CD4-positive, alpha-beta T cell (primary cell): ENCODE results near the gene ZBTB46. TPM values are rescaled to one million over a fixed set of nuclear protein-coding genes. Genes with fewer than 3 reads are reported as not detected.

Experiments
- ATAC-seq: fragments of 200-7000 bp; cut with Tn5 transposase; one replicate; pipeline ENCODE4 v1.10.0; 2022; ENCODE audit warnings: mild to moderate bottlenecking; ENCODE audit not compliant: poor library complexity
- CTCF ChIA-PET: fragments of 350-600 bp; sonication (Branson Sonifier 250); formaldehyde crosslinking; loops from one replicate; lab custom pipeline; 2021; ENCODE audit warnings: antibody characterized with exemption, inconsistent platforms; lab: Charles Lee
- POLR2A ChIA-PET: fragments of 350-600 bp; sonication (Branson Sonifier 250); formaldehyde crosslinking; loops from one replicate; lab custom pipeline; 2021; ENCODE audit warnings: antibody characterized with exemption, inconsistent platforms; lab: Charles Lee
- DNase-seq, 14 experiments: peaks; one replicate each; pipeline ENCODE4 v3.0.0-alpha.2; 2013 to 2020; ENCODE audit warnings: mixed read lengths in 2 of 14
- H3K27ac ChIP-seq, 2 donors: one replicate each; pipeline versions ENCODE4 v1.5.1 to v1.7.0; 2013; ENCODE audit warnings: low read length in 2 of 2, low read depth in 1 of 2, mild to moderate bottlenecking in 1 of 2
- H3K27me3 ChIP-seq, 2 experiments: 1 replicate in 1 of 2; 2 replicates in 1 of 2; pipeline versions ENCODE4 v1.6.1 to v1.7.0; 2013; ENCODE audit warnings: low read length in 2 of 2, control low read depth in 1 of 2, mild to moderate bottlenecking in 1 of 2, moderate library complexity in 1 of 2; ENCODE audit not compliant: insufficient read depth in 2 of 2, control insufficient read depth in 1 of 2
- H3K36me3 ChIP-seq: one replicate; pipeline ENCODE4 v1.6.1; 2013; ENCODE audit warnings: low read length, control low read depth; ENCODE audit not compliant: insufficient read depth
- H3K4me1 ChIP-seq: one replicate; pipeline ENCODE4 v1.6.1; 2013; ENCODE audit warnings: low read length, control low read depth; ENCODE audit not compliant: insufficient read depth
- H3K4me3 ChIP-seq: one replicate; pipeline ENCODE4 v1.5.1; 2013; ENCODE audit warnings: mild to moderate bottlenecking, low read length, moderate library complexity
- H3K9me3 ChIP-seq, 2 experiments: 1 replicate in 1 of 2; 2 replicates in 1 of 2; pipeline versions ENCODE4 v1.6.1 to v1.7.0; 2013; ENCODE audit warnings: low read length in 2 of 2, mild to moderate bottlenecking in 2 of 2, control low read depth in 1 of 2, moderate library complexity in 1 of 2; ENCODE audit not compliant: control insufficient read depth in 1 of 2, insufficient read depth in 1 of 2
- H3K27ac Mint-ChIP-seq: one replicate; pipeline ENCODE4 v1.8.0; 2020; ENCODE audit warnings: mixed read lengths
- H3K27me3 Mint-ChIP-seq: one replicate; pipeline ENCODE4 v1.8.0; 2021; ENCODE audit warnings: mixed read lengths
- H3K36me3 Mint-ChIP-seq: one replicate; pipeline ENCODE4 v1.8.0; 2021; ENCODE audit warnings: low read depth, mixed read lengths
- H3K4me1 Mint-ChIP-seq: one replicate; pipeline ENCODE4 v1.8.0; 2021; ENCODE audit warnings: low read depth, mixed read lengths
- H3K4me3 Mint-ChIP-seq: one replicate; pipeline ENCODE4 v1.8.0; 2020; ENCODE audit warnings: mild to moderate bottlenecking, mixed read lengths
- H3K9me3 Mint-ChIP-seq: one replicate; pipeline ENCODE4 v1.8.0; 2020; ENCODE audit warnings: mixed read lengths
- intact Hi-C, 2 experiments: fragments of 100-400 bp; cut with DNase I in 1 of 2; cut with micrococcal nuclease in 1 of 2; formaldehyde crosslinking; loops; one replicate each; pipeline versions ENCODE4 v1.15.1 to v1.9.0; 2023 to 2025; cut with DNase I, micrococcal nuclease
- total RNA-seq, 174 experiments: library from RNA in 2 of 174; stranded (reverse) in 2 of 174; gene quantifications; one replicate each; pipeline ENCODE4 v1.2.3 and lab custom pipeline; 2021 to 2026
- TF ChIP-seq, protein P1 (sequence below): fragments of 200-600 bp; IDR thresholded peaks from one replicate; pipeline ENCODE4 v1.8.0; 2022; ENCODE audit warnings: antibody characterized with exemption, mild to moderate bottlenecking

The ZBTB46 gene
- total RNA-seq, 2 experiments from 2014 or later = 0.08 to 0.34 TPM

DNA sequence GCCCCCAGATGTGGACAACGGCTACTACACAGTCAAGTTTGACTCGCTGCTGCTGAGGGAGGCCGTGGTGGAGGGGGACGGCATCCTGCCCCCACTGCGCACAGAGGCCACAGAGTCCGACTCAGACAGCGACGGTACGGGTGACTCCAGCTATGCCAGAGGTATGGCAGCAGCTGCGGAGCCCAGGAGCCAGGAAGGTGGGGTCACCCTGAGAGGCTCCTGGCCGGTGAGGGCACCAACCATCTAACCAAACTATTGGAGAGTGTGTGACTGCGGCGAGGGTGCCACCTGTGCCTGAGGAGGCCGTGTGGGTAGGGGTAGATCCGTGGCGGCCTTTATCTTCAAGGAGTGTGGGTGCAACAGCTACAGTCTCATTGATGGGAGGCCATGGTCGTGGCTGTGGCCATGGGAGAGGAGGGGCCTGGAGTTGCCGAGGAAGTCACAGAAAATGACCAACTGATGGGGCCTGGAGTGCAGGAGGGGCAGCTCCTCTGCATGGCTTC is 97.4 kb downstream of the ZBTB46 start:
- Histone ChIP-seq H3K27ac (no peak overlapping the region), H3K4me3 (no peak overlapping the region), H3K27me3 (no peaks in the 10 kb centered on the region), H3K4me1 (peaks cover 76% of the 10 kb centered on the region), H3K9me3 (no peaks in the 10 kb centered on the region), H3K36me3 (peaks cover 44% of the 10 kb centered on the region)
- H3K4me1 Mint-ChIP-seq = peaks cover 26% of the 10 kb centered on the region
- ChIA-PET CTCF (interaction anchor here (6.3 kb wide), 1 partner anchor 26 kb away, joined by 44 read pairs; the partner anchor contains the start of genes ARFRP1 and ZGPAT), POLR2A (interaction anchor here (1.4 to 9.9 kb wide), 2 partner anchors 17 to 26 kb away, joined by 4 to 118 read pairs; partner anchors contain the start of genes ARFRP1 and ZGPAT)
- no peaks in the 10 kb centered on the region for H3K27me3 Mint-ChIP-seq
- TF ChIP-seq, protein P1, sequence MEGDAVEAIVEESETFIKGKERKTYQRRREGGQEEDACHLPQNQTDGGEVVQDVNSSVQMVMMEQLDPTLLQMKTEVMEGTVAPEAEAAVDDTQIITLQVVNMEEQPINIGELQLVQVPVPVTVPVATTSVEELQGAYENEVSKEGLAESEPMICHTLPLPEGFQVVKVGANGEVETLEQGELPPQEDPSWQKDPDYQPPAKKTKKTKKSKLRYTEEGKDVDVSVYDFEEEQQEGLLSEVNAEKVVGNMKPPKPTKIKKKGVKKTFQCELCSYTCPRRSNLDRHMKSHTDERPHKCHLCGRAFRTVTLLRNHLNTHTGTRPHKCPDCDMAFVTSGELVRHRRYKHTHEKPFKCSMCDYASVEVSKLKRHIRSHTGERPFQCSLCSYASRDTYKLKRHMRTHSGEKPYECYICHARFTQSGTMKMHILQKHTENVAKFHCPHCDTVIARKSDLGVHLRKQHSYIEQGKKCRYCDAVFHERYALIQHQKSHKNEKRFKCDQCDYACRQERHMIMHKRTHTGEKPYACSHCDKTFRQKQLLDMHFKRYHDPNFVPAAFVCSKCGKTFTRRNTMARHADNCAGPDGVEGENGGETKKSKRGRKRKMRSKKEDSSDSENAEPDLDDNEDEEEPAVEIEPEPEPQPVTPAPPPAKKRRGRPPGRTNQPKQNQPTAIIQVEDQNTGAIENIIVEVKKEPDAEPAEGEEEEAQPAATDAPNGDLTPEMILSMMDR = no peak
- intact Hi-C loops = loop anchor here in 1 of 2 experiments (10.0 kb wide), 1 partner anchor 79 kb away; the partner anchor contains the start of genes RTEL1 and STMN3
- H3K4me3 Mint-ChIP-seq = peak overlapping the region; percentile 57
- H3K36me3 Mint-ChIP-seq = peaks cover 34% of the 10 kb centered on the region
- no peak overlapping the region for H3K27ac Mint-ChIP-seq
- H3K9me3 Mint-ChIP-seq = no peaks in the 10 kb centered on the region
- DNase-seq (no peak), ATAC-seq (no peak)

DNA sequence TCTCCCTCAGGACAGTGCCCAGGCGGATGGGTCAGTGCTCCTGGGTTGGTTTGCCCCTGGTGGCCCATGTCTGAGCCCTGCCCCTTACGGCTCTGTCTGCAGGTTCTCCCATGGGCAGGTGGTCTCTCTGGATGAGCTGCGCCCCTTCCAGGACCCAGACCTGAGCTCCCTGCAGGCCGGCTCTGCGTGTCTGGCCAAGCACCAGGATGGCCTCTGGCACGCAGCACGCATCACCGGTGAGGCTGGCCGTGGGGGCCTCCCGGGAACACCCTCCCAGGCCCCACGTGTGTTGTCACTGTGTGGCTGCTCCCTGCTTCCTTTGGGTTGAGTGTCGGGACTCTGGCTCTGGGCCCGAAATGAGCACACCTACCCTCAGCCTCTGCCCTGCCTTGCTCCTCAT is 97.9 kb downstream of the ZBTB46 start:
- H3K4me3 Mint-ChIP-seq = no peak overlapping the region
- intact Hi-C loops = loop anchor here in 1 of 2 experiments (10.0 kb wide), 1 partner anchor 78 kb away; the partner anchor contains the start of genes RTEL1 and STMN3
- peaks cover 39% of the 10 kb centered on the region for H3K36me3 Mint-ChIP-seq
- peaks cover 31% of the 10 kb centered on the region for H3K4me1 Mint-ChIP-seq
- H3K27ac ChIP-seq = no peak overlapping the region
- ChIA-PET CTCF (no interaction called here), POLR2A (interaction anchor here (1.4 to 9.9 kb wide), 2 partner anchors 18 to 25 kb away, joined by 4 to 118 read pairs; partner anchors contain the start of genes ARFRP1 and ZGPAT)
- no peak for ATAC-seq
- no peak for DNase-seq
- peaks cover 76% of the 10 kb centered on the region for H3K4me1 ChIP-seq
- H3K4me3 ChIP-seq = no peak overlapping the region
- H3K27me3 Mint-ChIP-seq = no peaks in the 10 kb centered on the region
- no peaks in the 10 kb centered on the region for H3K9me3 ChIP-seq
- no peaks in the 10 kb centered on the region for H3K27me3 ChIP-seq
- H3K9me3 Mint-ChIP-seq = no peaks in the 10 kb centered on the region
- H3K27ac Mint-ChIP-seq = no peak overlapping the region
- TF ChIP-seq, protein P1 = no peak
- H3K36me3 ChIP-seq = peaks cover 39% of the 10 kb centered on the region

DNA sequence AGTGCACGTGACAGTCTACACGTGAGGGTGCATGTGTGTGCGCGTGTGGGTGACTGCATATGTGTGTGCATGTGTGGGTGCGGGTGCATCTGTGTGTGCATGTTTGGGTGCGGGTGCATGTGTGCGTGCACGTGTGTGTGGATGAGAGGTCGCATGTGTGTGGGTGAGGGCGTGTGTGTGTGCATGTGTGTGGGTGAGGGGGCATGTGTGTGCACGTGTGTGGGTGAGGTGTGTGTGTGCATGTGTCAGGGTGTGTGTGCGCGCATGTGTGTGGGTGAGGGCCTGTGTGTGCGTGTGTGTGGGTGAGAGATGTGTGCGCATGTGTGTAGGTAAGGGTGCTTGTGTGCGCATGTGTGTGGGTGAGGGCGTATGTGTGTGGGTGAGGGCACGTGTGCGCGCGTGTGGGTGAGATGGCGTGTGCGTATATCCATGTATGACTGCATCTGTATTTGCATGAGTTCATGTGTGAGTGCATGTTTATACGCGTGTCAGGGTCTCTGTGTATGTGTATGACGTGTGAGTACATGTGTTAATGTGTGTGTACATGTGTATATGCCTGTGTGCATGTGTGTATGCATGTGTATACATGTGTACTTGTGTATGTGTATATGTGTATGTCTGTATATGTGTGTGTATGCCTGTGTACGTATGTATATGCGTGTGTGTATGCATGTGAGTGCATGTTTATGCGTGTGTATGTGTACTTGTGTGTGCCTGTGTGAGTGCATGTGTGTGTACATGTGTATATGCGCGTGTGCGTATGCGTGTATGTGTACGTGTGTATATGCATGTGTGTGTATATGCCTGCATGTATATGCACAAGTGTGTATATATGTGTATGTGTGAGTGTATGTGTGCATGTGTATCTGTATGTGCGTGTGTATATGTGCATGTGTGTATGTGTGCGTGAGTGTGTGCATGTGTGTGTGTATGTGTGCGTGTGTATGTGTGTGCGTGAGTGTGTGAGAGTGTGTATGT is 98.7 kb downstream of the ZBTB46 start:
- H3K9me3 ChIP-seq = no peaks in the 10 kb centered on the region
- Mint-ChIP-seq H3K27me3 (no peaks in the 10 kb centered on the region), H3K27ac (no peak overlapping the region), H3K4me3 (no peak overlapping the region), H3K4me1 (peaks cover 38% of the 10 kb centered on the region), H3K36me3 (peaks cover 44% of the 10 kb centered on the region), H3K9me3 (no peaks in the 10 kb centered on the region)
- H3K27me3 ChIP-seq = no peaks in the 10 kb centered on the region
- POLR2A ChIA-PET = no interaction called here
- no peak overlapping the region for H3K27ac ChIP-seq
- H3K4me3 ChIP-seq = no peak overlapping the region
- ATAC-seq = no peak
- intact Hi-C loops = loop anchor here in 1 of 2 experiments (10.0 kb wide), 1 partner anchor 78 kb away; the partner anchor contains the start of genes RTEL1 and STMN3
- peaks cover 38% of the 10 kb centered on the region for H3K36me3 ChIP-seq
- peak in 1 of 14 experiments; percentile 21 for DNase-seq
- peaks cover 80% of the 10 kb centered on the region for H3K4me1 ChIP-seq
- TF ChIP-seq, protein P1 = no peak
- CTCF ChIA-PET = no interaction called here
